ENCODE measurements around the gene CEP78.

The CEP78 gene

DNA sequence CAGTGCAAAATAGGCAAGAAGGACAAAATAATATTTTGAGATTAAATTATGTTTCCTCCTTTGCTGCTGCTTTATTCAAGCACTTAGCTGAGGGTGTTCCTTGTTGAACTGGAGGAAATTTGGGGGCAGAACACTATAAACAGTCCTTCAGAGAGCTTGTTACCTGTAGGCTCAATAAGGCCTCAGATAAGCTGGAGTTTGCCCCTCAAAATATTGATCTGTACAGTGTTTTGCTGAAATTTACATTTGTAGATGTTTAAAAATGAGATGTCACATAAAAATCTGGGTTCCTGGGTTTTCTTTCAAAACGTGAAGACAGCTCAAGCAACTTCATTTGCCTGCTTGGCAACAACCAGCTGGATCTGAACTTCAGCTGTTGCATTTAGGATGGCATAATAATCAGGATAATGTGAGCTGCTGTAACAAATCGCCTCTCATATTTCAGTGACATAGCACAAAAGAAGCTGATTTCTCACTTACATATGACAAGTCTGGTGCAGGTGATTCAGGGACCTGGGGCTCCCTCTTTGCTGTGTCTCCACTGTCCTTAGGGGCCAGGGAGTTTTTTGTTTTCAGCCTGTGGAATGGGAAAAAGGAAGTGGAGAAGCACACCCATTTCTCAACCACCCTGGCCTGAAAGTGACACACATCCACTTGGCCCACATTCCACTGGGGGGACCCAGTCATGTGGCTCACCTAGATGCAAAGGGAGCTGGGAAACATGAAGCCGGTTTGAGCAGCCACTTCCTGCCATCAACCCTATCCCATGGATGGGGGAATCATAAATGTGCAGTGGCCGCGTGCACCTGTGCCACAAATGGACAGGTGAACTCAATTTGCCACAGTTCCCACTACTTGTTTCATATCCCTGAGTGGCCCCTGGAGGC lies 58.7 kb downstream of the CEP78 start:
- no peak overlapping the region for H3K4me3 ChIP-seq (ENCODE audit: low read depth, low read length)
- H3K9me3 ChIP-seq (ENCODE audit: control insufficient read depth, insufficient read depth, low read depth, low read length): no peaks in the 10 kb centered on the region
- TF ChIP-seq ZNF223 (tag by site-specific recombination; IDR thresholded peaks at IDR 0.05) (no peak), SCRT2 (tag by site-specific recombination; IDR thresholded peaks at IDR 0.05) (peak; percentile 28; the same call in 1 of the 2 replicates)
- 0 out of 2 replicates have a peak, but pooled peaks cover 6% of the 10 kb centered on the region for H3K4me1 ChIP-seq (ENCODE audit: control insufficient read depth, insufficient read depth, low read length)
- POLR2A ChIA-PET: interaction anchor here (1.2 kb wide), 1 partner anchor 21 kb away, joined by 4 read pairs; no protein-coding TSS in a partner anchor
- H3K27ac ChIP-seq (ENCODE audit: extremely low read depth, low read depth, low read length): no peak overlapping the region
- H3K36me3 ChIP-seq (ENCODE audit: control insufficient read depth in 2 of 2, insufficient read depth in 1 of 2, low read length in 2 of 2): no peaks in the 10 kb centered on the region
- CTCF ChIA-PET: interaction anchor here (0.7 kb wide), 1 partner anchor 34 kb away, joined by 3 read pairs; no protein-coding TSS in a partner anchor

DNA sequence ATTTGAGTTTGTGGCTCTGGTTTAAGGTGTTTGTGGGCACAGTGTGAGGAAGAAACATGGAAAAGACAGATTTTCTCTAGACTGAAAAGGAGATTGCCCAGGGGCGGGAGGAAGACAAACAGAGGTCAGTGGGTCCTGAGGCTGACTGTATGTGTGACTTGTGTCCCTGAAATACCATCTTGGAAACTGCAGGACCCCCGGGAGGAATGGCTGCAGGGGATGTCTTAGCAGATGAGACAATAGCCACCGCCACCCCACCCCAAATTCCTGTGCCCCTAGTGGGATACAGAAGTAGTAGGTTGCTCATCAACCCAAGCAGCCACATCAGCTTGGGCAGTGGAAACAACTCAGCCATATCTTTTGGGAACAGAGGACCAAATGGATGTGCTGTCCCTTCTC lies 59.3 kb downstream of the CEP78 start:
- Histone ChIP-seq H3K36me3 (ENCODE audit: control insufficient read depth in 2 of 2, insufficient read depth in 1 of 2, low read length in 2 of 2) (peaks cover 0 to under 1% of the 10 kb centered on the region in 2 experiments; a peak in 2 of 3 replicates), H3K4me3 (ENCODE audit: low read depth, low read length) (no peak overlapping the region), H3K9me3 (ENCODE audit: control insufficient read depth, insufficient read depth, low read depth, low read length) (no peaks in the 10 kb centered on the region), H3K4me1 (ENCODE audit: control insufficient read depth, insufficient read depth, low read length) (0 out of 2 replicates have a peak, but pooled peaks cover 6% of the 10 kb centered on the region), H3K27ac (ENCODE audit: extremely low read depth, low read depth, low read length) (no peak overlapping the region)
- POLR2A ChIA-PET: interaction anchor here (2.0 to 2.9 kb wide), 2 partner anchors 10 to 14 kb away, joined by 10 to 27 read pairs; no protein-coding TSS in a partner anchor
- CTCF ChIA-PET: no interaction called here
- TF ChIP-seq, protein P1, sequence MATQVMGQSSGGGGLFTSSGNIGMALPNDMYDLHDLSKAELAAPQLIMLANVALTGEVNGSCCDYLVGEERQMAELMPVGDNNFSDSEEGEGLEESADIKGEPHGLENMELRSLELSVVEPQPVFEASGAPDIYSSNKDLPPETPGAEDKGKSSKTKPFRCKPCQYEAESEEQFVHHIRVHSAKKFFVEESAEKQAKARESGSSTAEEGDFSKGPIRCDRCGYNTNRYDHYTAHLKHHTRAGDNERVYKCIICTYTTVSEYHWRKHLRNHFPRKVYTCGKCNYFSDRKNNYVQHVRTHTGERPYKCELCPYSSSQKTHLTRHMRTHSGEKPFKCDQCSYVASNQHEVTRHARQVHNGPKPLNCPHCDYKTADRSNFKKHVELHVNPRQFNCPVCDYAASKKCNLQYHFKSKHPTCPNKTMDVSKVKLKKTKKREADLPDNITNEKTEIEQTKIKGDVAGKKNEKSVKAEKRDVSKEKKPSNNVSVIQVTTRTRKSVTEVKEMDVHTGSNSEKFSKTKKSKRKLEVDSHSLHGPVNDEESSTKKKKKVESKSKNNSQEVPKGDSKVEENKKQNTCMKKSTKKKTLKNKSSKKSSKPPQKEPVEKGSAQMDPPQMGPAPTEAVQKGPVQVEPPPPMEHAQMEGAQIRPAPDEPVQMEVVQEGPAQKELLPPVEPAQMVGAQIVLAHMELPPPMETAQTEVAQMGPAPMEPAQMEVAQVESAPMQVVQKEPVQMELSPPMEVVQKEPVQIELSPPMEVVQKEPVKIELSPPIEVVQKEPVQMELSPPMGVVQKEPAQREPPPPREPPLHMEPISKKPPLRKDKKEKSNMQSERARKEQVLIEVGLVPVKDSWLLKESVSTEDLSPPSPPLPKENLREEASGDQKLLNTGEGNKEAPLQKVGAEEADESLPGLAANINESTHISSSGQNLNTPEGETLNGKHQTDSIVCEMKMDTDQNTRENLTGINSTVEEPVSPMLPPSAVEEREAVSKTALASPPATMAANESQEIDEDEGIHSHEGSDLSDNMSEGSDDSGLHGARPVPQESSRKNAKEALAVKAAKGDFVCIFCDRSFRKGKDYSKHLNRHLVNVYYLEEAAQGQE (tag by site-specific recombination; IDR thresholded peaks at IDR 0.05): no peak
- TF ChIP-seq ZNF585B (tag by site-specific recombination; IDR thresholded peaks at IDR 0.05) (no peak), HOXC10 (CRISPR knock-in tag; IDR thresholded peaks at IDR 0.05) (no peak), ZNF433 (tag by site-specific recombination; IDR thresholded peaks at IDR 0.05; ENCODE audit: low read depth) (no peak), ZNF184 (tag by site-specific recombination; IDR thresholded peaks at IDR 0.05) (no peak), ZBTB17 (tag by site-specific recombination; IDR thresholded peaks at IDR 0.05) (no peak), ZNF600 (tag by site-specific recombination; IDR thresholded peaks at IDR 0.05) (no peak), GLIS2 (tag by site-specific recombination; IDR thresholded peaks at IDR 0.05) (no peak), ZBTB48 (tag by site-specific recombination; IDR thresholded peaks at IDR 0.05) (no peak), YY1 (tag by site-specific recombination; IDR thresholded peaks at IDR 0.05) (no peak), ZNF221 (tag by site-specific recombination; IDR thresholded peaks at IDR 0.05; ENCODE audit: borderline replicate concordance) (no peak), ZBTB7A (tag by site-specific recombination; IDR thresholded peaks at IDR 0.05; ENCODE audit: low read depth) (no peak)
- TF ChIP-seq, protein P2, sequence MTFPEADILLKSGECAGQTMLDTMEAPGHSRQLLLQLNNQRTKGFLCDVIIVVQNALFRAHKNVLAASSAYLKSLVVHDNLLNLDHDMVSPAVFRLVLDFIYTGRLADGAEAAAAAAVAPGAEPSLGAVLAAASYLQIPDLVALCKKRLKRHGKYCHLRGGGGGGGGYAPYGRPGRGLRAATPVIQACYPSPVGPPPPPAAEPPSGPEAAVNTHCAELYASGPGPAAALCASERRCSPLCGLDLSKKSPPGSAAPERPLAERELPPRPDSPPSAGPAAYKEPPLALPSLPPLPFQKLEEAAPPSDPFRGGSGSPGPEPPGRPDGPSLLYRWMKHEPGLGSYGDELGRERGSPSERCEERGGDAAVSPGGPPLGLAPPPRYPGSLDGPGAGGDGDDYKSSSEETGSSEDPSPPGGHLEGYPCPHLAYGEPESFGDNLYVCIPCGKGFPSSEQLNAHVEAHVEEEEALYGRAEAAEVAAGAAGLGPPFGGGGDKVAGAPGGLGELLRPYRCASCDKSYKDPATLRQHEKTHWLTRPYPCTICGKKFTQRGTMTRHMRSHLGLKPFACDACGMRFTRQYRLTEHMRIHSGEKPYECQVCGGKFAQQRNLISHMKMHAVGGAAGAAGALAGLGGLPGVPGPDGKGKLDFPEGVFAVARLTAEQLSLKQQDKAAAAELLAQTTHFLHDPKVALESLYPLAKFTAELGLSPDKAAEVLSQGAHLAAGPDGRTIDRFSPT (tag by site-specific recombination; IDR thresholded peaks at IDR 0.05): no peak
- TF ChIP-seq, protein P3, sequence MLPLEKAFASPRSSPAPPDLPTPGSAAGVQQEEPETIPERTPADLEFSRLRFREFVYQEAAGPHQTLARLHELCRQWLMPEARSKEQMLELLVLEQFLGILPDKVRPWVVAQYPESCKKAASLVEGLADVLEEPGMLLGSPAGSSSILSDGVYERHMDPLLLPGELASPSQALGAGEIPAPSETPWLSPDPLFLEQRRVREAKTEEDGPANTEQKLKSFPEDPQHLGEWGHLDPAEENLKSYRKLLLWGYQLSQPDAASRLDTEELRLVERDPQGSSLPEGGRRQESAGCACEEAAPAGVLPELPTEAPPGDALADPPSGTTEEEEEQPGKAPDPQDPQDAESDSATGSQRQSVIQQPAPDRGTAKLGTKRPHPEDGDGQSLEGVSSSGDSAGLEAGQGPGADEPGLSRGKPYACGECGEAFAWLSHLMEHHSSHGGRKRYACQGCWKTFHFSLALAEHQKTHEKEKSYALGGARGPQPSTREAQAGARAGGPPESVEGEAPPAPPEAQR (tag by site-specific recombination; IDR thresholded peaks at IDR 0.05): no peak
- TF ChIP-seq, protein P4, sequence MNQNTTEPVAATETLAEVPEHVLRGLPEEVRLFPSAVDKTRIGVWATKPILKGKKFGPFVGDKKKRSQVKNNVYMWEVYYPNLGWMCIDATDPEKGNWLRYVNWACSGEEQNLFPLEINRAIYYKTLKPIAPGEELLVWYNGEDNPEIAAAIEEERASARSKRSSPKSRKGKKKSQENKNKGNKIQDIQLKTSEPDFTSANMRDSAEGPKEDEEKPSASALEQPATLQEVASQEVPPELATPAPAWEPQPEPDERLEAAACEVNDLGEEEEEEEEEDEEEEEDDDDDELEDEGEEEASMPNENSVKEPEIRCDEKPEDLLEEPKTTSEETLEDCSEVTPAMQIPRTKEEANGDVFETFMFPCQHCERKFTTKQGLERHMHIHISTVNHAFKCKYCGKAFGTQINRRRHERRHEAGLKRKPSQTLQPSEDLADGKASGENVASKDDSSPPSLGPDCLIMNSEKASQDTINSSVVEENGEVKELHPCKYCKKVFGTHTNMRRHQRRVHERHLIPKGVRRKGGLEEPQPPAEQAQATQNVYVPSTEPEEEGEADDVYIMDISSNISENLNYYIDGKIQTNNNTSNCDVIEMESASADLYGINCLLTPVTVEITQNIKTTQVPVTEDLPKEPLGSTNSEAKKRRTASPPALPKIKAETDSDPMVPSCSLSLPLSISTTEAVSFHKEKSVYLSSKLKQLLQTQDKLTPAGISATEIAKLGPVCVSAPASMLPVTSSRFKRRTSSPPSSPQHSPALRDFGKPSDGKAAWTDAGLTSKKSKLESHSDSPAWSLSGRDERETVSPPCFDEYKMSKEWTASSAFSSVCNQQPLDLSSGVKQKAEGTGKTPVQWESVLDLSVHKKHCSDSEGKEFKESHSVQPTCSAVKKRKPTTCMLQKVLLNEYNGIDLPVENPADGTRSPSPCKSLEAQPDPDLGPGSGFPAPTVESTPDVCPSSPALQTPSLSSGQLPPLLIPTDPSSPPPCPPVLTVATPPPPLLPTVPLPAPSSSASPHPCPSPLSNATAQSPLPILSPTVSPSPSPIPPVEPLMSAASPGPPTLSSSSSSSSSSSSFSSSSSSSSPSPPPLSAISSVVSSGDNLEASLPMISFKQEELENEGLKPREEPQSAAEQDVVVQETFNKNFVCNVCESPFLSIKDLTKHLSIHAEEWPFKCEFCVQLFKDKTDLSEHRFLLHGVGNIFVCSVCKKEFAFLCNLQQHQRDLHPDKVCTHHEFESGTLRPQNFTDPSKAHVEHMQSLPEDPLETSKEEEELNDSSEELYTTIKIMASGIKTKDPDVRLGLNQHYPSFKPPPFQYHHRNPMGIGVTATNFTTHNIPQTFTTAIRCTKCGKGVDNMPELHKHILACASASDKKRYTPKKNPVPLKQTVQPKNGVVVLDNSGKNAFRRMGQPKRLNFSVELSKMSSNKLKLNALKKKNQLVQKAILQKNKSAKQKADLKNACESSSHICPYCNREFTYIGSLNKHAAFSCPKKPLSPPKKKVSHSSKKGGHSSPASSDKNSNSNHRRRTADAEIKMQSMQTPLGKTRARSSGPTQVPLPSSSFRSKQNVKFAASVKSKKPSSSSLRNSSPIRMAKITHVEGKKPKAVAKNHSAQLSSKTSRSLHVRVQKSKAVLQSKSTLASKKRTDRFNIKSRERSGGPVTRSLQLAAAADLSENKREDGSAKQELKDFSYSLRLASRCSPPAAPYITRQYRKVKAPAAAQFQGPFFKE (tag by site-specific recombination; IDR thresholded peaks at IDR 0.05; ENCODE audit: borderline replicate concordance): no peak
- TF ChIP-seq, protein P5, sequence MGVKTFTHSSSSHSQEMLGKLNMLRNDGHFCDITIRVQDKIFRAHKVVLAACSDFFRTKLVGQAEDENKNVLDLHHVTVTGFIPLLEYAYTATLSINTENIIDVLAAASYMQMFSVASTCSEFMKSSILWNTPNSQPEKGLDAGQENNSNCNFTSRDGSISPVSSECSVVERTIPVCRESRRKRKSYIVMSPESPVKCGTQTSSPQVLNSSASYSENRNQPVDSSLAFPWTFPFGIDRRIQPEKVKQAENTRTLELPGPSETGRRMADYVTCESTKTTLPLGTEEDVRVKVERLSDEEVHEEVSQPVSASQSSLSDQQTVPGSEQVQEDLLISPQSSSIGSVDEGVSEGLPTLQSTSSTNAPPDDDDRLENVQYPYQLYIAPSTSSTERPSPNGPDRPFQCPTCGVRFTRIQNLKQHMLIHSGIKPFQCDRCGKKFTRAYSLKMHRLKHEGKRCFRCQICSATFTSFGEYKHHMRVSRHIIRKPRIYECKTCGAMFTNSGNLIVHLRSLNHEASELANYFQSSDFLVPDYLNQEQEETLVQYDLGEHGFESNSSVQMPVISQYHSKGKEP (tag by site-specific recombination; IDR thresholded peaks at IDR 0.05): no peak

All from HEK293 (cell line).